HG02973 (cell line): ENCODE results near the gene BAG2.

ENCODE experiments used
- ATAC-seq: cut with Tn5 transposase; IDR thresholded peaks from one replicate; pipeline ENCODE4 v1.9.1; 2021; ENCODE audit warnings: moderate library complexity; ENCODE audit not compliant: unreplicated experiment

BAG2 gene

GRCh38 chr6:57172136-57173055 is at the start of gene BAG2:
BAG2 (plus strand) TSS chr6:57172326; CDS start chr6:57172698, 372 bp downstream.
- ATAC-seq = peak; percentile 85

DNA sequence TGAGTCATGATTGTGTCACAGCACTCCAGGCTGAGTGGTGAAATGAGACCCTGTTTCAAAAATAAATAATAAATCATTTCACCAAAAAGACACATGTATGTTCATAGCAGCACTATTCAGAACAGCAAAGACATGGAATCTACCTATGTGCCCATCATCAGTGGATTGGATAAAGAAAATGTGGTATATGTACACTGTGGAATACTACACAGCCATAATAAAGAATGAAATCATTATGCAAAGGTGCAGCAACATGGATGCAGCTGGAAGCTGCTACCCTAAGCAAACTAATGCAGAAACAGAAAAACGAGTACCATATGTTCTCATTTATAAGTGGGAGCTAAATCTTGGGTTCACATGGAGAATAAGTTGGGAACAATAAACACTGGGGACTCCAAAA is 49.0 kb upstream of the BAG2 start:
- ATAC-seq = no peak

DNA sequence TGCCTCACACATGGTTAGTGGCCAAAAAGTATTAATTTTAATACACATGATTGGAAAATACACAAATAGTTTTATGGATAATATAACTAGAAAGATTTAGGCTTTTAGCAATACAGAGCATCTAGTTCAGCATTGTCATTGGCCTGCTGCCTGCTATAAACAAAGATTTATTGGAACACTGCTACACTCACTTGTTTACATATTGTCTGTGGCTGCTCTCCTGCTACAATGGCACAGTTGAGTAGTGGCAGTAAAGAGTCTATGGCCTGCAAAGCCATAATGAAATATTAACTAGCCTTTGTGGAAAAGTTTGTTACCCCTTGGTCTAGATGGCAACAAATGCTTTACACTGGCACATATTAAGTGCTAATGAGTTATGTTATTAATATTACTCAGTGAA is 44.4 kb upstream of the BAG2 start:
- no peak for ATAC-seq

- no peak for ATAC-seq
Measured at GRCh38 chr6:57130661-57131177, 41.4 kb upstream of the BAG2 start.

- no peak for ATAC-seq
Measured at GRCh38 chr6:57134954-57135353, 37.2 kb upstream of the BAG2 start.

DNA sequence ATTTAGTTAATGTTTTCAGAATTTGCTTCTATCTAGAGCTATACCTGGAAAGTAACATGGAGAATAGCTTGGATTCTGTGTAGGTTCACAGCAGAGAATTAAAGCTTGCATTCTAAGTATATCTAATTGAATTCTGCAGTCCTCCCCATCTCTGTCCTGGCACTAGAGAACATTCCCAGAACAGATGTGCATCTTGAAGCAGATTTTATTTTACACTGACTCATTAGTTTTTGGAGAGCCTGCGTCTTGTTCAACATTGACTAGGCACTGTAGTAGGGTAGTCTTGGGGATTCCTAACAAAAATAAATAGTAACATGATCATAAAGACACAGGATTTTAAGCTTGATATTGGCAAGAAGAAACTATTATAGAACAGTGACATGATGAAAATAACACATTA is 36.2 kb upstream of the BAG2 start:
- no peak for ATAC-seq

DNA sequence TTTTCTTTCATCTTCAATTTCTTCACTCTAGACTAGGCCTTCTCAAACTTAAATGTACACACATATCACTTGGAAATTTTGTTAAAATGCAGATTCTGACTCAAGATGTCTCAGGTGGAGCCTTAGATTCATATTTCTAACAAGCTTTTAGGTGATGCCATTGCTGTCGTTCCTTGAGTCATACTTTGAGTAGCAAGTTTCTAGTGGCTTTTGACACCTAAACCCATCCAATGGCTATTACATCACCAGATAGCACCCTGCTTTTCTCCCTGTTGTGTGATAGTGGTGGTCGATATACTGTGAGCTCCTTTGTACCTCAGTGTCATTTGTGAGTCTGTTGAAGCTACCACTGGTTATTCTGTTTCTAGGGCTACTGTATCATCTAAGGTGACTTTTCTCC is 34.8 kb upstream of the BAG2 start:
- no peak for ATAC-seq

DNA sequence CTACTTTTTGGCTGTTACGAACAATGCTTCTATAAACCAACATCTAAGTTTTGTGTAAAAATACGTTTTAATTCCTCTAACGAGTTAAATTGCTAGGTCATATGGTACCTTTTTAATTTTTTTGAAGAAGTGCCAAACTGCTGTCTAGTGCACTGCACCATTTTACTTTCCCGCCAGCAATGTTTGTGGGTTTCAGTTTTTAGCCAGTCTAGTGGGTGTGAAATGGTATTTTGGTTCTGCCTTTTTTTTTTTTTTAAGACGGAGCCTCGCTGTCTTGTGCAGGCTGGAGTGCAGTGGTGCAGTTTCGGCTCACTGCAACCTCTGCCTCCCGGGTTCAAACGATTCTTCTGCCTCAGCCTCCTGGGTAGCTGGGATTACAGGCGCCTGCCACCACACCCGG is 34.1 kb upstream of the BAG2 start:
- ATAC-seq = no peak

DNA sequence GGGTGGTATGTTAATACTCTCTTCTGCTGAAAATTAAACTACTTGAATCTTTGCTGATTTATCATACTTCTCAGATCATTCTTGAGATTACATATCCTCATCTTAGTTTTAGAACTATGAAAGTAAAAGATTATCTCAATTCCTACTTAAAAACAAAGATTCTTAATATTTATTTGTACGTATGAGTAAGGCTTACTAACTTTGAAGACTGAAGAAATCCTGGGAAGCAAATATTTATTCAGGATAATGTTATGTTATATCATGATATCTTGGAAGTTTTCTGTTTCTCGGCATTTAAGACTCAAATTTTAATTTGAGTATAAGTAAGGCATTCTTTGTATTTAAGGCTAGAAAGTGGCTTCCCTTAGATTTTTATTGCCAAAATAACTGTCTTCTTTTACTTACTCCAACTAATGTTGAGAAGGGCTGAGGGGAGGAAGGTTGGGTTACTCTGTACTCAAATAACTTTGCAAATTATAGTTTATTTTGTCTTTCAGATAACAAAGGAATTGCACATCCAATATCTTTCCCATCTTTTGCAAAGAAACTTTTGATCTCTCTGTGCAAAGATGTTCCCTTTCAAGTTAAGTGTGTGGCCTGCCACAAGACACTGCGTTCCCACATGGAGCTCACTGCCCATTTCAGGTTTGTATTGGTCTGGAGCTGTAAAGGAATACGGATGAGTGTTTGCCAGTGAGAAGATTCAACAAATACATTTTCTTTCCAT is 30.5 kb upstream of the BAG2 start:
- ATAC-seq = no peak

DNA sequence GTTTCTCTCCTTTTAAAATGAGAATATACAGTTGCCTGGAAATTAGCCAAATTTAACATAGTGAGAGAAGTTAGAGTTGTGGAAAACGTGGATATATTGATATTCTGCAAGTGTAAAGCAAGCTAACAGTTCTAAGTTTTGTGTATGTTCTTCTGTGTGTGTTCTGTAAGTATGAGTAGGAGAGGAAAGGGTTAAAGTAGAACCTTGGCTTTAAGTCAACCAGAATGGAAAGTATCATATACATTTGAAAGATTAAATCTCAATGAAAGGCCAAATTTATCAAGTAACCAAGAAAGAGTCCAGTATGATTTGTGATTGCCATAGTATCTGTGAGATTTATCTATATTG is 30.0 kb upstream of the BAG2 start:
- no peak for ATAC-seq

GRCh38 chr6:57143690-57144089 is 28.4 kb upstream of the BAG2 start:
- ATAC-seq = no peak

- ATAC-seq = no peak
Measured at GRCh38 chr6:57147401-57147800, 24.7 kb upstream of the BAG2 start.

- no peak for ATAC-seq
Measured at GRCh38 chr6:57147955-57148858, 23.9 kb upstream of the BAG2 start.

DNA sequence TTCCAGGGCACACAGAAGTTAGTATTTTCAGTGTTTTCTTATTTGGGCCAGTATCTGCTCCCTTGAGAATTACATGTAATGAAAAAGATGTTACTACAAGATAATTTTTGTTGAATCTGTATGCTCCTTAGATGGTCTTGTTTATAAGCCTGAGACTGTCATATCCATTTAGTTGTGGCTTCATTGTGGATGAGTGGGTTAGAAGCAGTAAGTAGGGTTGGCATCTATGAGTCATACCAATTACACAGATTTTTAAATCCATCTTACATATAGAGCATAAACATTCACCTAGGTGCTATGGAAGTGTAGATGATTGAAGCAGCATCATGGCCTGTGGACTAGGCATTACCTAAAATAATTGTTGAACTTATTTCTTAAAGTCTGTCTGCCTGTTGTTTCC is 13.5 kb upstream of the BAG2 start:
- ATAC-seq = no peak

DNA sequence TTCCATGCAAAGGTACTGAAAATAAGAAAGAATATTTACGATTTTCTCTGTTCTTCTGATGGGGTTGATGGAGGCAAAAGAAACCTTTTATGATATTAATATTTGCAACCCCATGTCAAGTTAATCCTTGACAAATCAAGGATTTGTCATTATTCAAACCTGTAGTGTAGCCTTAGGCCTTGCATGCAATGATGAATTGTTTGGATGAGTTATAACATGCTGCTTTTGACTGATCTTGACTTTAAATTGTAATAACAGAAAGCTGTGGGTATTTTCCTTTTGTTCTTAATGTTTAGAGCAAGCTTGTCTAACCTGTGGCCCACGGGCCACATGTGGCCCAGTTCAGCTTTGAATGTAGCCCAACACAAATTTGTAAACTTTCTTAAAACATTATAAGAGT is 13.0 kb upstream of the BAG2 start:
- ATAC-seq = no peak

GRCh38 chr6:57162028-57162427 is 10.1 kb upstream of the BAG2 start:
- ATAC-seq = no peak

GRCh38 chr6:57162516-57162915 is 9.6 kb upstream of the BAG2 start:
- no peak for ATAC-seq

DNA sequence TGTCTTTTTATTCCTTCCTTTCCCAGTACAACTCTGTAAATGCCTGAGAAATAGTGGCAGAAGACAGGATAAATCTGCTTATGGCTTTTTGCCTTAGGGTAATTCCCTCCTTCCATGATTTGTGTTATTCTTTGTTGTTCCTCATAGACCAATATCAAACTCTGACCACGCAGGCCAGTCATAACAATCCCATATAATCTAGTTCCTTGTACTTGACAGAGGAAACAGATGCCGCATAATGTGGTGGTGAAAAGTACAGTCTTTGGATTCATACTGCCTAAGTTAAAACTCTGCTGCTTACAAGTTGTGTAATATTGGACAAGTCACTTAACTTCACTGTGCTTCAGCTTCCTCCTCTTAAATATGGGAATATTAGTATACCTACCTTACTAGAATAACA is 8.2 kb upstream of the BAG2 start:
- ATAC-seq = no peak

GRCh38 chr6:57165080-57165479 is 7.0 kb upstream of the BAG2 start:
- no peak for ATAC-seq

DNA sequence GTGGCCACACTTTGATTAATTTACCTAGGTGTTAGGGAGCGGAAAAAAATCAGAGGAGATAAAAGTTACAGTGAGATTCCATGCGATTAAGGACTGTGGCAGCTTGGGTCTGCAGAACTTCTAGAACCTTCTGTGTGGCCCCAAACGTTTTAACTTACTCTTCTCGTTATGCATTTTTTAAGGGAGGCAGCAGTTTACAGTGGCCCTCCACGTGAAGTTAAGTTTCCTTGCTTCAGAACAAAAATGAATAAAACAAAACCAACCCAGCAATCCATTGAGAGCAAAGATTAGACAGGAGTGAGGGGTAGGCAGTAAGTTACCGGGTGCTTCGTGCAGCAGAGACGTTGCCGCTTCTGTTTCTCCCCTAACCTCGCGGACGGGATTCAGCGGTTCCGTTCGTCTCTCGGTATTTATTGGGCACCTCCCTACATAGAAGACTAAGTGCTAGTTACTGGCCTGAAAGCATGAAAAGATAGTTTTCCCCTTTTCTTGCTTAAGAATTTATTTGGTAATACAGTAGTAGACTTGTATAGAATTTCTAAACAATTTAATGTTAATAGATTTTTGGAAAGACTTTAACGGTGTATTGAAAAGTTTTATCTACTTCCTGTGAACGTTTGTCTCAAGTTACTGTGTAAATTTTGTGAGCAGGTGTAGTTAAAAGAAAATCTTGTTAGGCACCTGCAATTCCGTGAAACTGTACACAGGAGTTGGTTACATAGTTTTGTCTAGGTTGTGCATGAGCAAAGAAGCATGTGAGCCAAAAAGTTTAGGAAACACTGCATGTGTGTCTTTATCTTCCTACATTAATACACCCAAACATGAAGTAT is 1.1 kb downstream of the BAG2 start:
- no peak for ATAC-seq
